ENCODE measurements around the gene HOXD1.

The HOXD1 gene

DNA sequence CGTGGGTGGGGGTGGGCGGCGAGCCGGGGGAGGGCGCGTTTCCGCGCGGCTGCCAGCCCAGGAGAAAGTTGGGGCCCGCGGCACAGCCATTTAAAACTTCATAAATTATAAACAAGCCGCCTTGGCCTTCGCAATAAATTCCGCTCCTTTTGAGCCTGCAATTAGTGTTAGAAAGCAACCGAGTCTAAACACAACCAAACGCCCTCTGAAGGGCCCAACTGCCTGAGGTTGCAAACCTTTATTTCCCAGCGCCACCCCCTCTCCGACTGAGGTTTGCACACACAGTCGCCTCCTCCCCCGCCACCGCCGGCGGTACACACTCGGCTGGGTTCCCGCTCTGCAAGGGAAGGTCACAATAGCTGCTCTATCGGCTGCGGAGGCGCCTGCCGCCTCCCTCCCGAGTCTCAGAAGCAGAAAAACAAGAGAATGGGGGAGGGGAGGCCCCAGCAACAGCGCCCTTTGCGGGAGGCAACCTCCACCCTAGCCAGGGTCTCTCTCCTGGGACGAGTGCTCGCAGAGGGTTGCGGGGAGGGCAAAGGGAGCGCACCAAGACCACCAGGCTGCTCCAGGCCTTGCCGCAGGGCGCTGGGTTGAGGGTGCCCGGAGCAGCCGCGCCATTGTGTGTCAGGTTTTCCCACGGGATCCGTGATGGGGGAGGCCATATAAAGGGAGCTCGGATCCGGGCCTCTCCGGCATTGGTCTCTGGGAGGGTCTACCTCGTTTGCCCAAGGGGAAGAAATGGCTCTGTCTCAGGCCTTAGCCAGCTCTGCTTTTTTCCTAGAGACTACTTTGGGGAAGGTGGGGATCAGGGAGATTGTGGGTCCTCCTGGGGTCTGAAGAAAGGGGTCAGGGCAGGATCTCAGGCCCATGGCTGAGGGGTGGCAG lies 13.4 kb upstream of the HOXD1 start:
- Histone ChIP-seq H3K4me3 (ENCODE audit: low read depth, low read length, poor library complexity, severe bottlenecking) (no peak overlapping the region), H3K9me2 (ENCODE audit: low read depth, low read length) (no peaks in the 10 kb centered on the region), H3K9me3 (ENCODE audit: low read length) (no peaks in the 10 kb centered on the region), H3K4me2 (ENCODE audit: low read length) (0 out of 2 replicates have a peak overlapping the region, but pooled peaks have one; percentile 29), H4K20me1 (ENCODE audit: insufficient read depth, low read length) (no peaks in the 10 kb centered on the region), H3K9ac (ENCODE audit: low read length) (no peak overlapping the region), H3K27ac (ENCODE audit: low read depth, low read length, poor library complexity, severe bottlenecking) (no peak overlapping the region), H3F3A (ENCODE audit: insufficient read depth, low read length) (no peaks in the 10 kb centered on the region), H3K4me1 (ENCODE audit: insufficient read depth, low read length, severe bottlenecking) (peaks cover 4% of the 10 kb centered on the region), H3K36me3 (ENCODE audit: insufficient read depth, low read length) (no peaks in the 10 kb centered on the region), H3K27me3 (ENCODE audit: insufficient read depth, low read length) (0 out of 2 replicates have a peak, but pooled peaks cover 8% of the 10 kb centered on the region), H2AFZ (ENCODE audit: low read length) (no peak overlapping the region), H3K79me2 (ENCODE audit: insufficient read depth, low read length) (no peaks in the 10 kb centered on the region)
- no peak for TF ChIP-seq EZH2 (IDR thresholded peaks at IDR 0.05; ENCODE audit: borderline replicate concordance, low read length)
- TF ChIP-seq, protein P1, sequence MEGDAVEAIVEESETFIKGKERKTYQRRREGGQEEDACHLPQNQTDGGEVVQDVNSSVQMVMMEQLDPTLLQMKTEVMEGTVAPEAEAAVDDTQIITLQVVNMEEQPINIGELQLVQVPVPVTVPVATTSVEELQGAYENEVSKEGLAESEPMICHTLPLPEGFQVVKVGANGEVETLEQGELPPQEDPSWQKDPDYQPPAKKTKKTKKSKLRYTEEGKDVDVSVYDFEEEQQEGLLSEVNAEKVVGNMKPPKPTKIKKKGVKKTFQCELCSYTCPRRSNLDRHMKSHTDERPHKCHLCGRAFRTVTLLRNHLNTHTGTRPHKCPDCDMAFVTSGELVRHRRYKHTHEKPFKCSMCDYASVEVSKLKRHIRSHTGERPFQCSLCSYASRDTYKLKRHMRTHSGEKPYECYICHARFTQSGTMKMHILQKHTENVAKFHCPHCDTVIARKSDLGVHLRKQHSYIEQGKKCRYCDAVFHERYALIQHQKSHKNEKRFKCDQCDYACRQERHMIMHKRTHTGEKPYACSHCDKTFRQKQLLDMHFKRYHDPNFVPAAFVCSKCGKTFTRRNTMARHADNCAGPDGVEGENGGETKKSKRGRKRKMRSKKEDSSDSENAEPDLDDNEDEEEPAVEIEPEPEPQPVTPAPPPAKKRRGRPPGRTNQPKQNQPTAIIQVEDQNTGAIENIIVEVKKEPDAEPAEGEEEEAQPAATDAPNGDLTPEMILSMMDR (IDR thresholded peaks at IDR 0.05; ENCODE audit: low read length), result no peak

DNA sequence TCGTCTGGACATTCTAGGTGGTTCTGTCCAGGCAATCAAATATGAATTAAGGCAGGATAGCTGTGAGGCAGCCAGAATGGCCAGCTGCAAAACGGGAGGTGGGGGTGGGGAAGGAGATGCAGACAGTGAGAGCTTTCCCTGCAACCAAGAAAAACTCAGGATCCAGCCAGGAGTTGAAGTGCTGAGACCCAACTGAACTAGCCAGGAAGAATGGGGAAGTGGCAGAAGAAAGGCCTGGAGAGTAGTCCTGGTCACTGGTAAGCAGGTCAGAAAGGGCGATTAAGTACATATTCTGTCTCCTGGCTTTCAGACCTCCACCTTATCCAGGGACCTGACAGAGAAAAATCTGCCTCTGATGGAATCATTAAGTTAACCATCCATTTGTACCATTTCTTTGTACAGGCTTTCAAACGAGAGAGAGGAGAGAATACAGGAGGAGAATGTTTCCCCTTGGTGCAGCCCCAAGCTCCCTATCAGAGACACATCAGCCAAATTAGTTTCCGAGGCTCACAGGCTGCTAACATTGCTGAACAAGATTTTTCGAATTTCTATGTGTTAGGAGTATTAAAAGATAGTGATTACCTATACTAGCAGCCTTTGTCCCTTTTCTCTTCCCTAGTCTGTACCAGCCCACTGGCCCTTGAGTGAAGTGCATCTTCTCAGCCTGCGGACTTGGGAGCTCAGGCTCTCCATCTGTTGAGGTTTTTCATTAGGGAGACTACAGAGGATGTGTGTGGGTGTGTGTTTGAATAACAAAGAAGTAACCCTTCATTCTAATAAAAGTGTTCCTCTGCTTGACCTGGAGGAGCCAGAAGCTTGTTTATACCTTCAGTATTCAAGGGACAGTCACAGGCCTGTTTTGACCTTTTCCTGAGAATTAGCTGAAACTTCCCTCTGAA lies 12.5 kb upstream of the HOXD1 start:
- Histone ChIP-seq H3K4me1 (ENCODE audit: insufficient read depth, low read length, severe bottlenecking) (peaks cover 4% of the 10 kb centered on the region), H3K79me2 (ENCODE audit: insufficient read depth, low read length) (no peaks in the 10 kb centered on the region), H2AFZ (ENCODE audit: low read length) (no peak overlapping the region), H3K27ac (ENCODE audit: low read depth, low read length, poor library complexity, severe bottlenecking) (no peak overlapping the region), H3K4me2 (ENCODE audit: low read length) (no peak overlapping the region), H4K20me1 (ENCODE audit: insufficient read depth, low read length) (no peaks in the 10 kb centered on the region), H3K4me3 (ENCODE audit: low read depth, low read length, poor library complexity, severe bottlenecking) (no peak overlapping the region), H3F3A (ENCODE audit: insufficient read depth, low read length) (no peaks in the 10 kb centered on the region), H3K9me2 (ENCODE audit: low read depth, low read length) (no peaks in the 10 kb centered on the region), H3K9me3 (ENCODE audit: low read length) (no peaks in the 10 kb centered on the region), H3K36me3 (ENCODE audit: insufficient read depth, low read length) (no peaks in the 10 kb centered on the region), H3K9ac (ENCODE audit: low read length) (no peak overlapping the region), H3K27me3 (ENCODE audit: insufficient read depth, low read length) (0 out of 2 replicates have a peak, but pooled peaks cover 8% of the 10 kb centered on the region)
- no peak for TF ChIP-seq EZH2 (IDR thresholded peaks at IDR 0.05; ENCODE audit: borderline replicate concordance, low read length)

DNA sequence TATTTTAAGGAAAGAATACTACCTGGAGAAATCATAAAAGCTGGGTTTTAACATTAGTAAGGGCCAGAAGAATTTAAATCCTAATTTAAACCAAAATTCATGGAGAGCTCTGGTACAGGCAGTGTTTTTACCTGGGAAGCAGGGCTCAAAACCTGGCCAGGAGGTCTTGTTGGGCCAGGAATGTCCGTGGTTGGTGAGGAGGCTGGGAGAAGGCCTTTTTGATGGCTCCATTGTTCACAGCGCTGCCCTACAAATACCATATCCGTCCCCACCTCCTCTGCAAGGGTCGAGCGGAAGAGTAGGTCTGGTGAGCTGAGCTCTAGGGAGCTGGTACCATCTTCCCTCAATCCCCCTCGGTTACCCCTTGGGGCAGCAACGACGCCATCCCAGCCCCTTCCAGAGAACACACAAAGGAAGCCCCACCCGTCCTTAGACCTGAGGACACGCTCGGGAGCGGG lies 10.9 kb upstream of the HOXD1 start:
- no peaks in the 10 kb centered on the region for H3F3A ChIP-seq (ENCODE audit: insufficient read depth, low read length)
- H3K36me3 ChIP-seq (ENCODE audit: insufficient read depth, low read length), result no peaks in the 10 kb centered on the region
- no peak overlapping the region for H3K27ac ChIP-seq (ENCODE audit: low read depth, low read length, poor library complexity, severe bottlenecking)
- H3K4me2 ChIP-seq (ENCODE audit: low read length), result peak overlapping the region; percentile 50
- TF ChIP-seq, protein P1 (IDR thresholded peaks at IDR 0.05; ENCODE audit: low read length), result no peak
- TF ChIP-seq EZH2 (IDR thresholded peaks at IDR 0.05; ENCODE audit: borderline replicate concordance, low read length), result no peak
- H3K4me1 ChIP-seq (ENCODE audit: insufficient read depth, low read length, severe bottlenecking), result peaks cover 4% of the 10 kb centered on the region
- no peaks in the 10 kb centered on the region for H3K9me3 ChIP-seq (ENCODE audit: low read length)
- no peaks in the 10 kb centered on the region for H3K9me2 ChIP-seq (ENCODE audit: low read depth, low read length)
- no peak overlapping the region; the same call in 1 of the 2 replicates for H3K9ac ChIP-seq (ENCODE audit: low read length)
- no peak overlapping the region for H2AFZ ChIP-seq (ENCODE audit: low read length)
- peak overlapping the region; percentile 50 for H3K4me3 ChIP-seq (ENCODE audit: low read depth, low read length, poor library complexity, severe bottlenecking)
- H4K20me1 ChIP-seq (ENCODE audit: insufficient read depth, low read length), result no peaks in the 10 kb centered on the region
- H3K79me2 ChIP-seq (ENCODE audit: insufficient read depth, low read length), result no peaks in the 10 kb centered on the region
- H3K27me3 ChIP-seq (ENCODE audit: insufficient read depth, low read length), result 0 out of 2 replicates have a peak, but pooled peaks cover 8% of the 10 kb centered on the region
